Stimulated activated CD8-positive, alpha-beta memory T cell treated with anti-CD3 and anti-CD28 coated beads, Interleukin-12 subunit alpha, Interleukin-12 subunit beta, amount 100 ng/mL, for 24 hours (primary cell): ENCODE data around the gene ATP2B1.

Experiments used
- DNase-seq: peaks from one replicate; pipeline ENCODE4 v3.0.0-alpha.2; 2020; ENCODE audit errors: extremely low read depth

The ATP2B1 gene

GRCh38 chr12:89692439-89692838, 16.2 kb downstream of the ATP2B1 start:
- no peak for DNase-seq

GRCh38 chr12:89691659-89692058, 17.0 kb downstream of the ATP2B1 start:
- DNase-seq = no peak

- no peak for DNase-seq
Measured at GRCh38 chr12:89690925-89691324, 17.7 kb downstream of the ATP2B1 start.

GRCh38 chr12:89689306-89689705, 19.3 kb downstream of the ATP2B1 start:
- DNase-seq = no peak

- DNase-seq = no peak
Measured at GRCh38 chr12:89686311-89686710, 22.3 kb downstream of the ATP2B1 start.

GRCh38 chr12:89685363-89685972, 23.2 kb downstream of the ATP2B1 start:
- DNase-seq = no peak

- DNase-seq = no peak
Measured at GRCh38 chr12:89684136-89684535, 24.5 kb downstream of the ATP2B1 start.

- no peak for DNase-seq
Measured at GRCh38 chr12:89682284-89682683, 26.4 kb downstream of the ATP2B1 start.

GRCh38 chr12:89680409-89680808, 28.2 kb downstream of the ATP2B1 start:
- DNase-seq = no peak

GRCh38 chr12:89679631-89680030, 29.0 kb downstream of the ATP2B1 start:
- no peak for DNase-seq

GRCh38 chr12:89678225-89678624, 30.4 kb downstream of the ATP2B1 start:
- no peak for DNase-seq

GRCh38 chr12:89676930-89677329, 31.7 kb downstream of the ATP2B1 start:
- no peak for DNase-seq

GRCh38 chr12:89674326-89674942, 34.2 kb downstream of the ATP2B1 start:
- no peak for DNase-seq

- DNase-seq = no peak
Measured at GRCh38 chr12:89673603-89674002, 35.0 kb downstream of the ATP2B1 start.

GRCh38 chr12:89672589-89672979, 36.1 kb downstream of the ATP2B1 start:
- no peak for DNase-seq

- DNase-seq = no peak
Measured at GRCh38 chr12:89671469-89671868, 37.2 kb downstream of the ATP2B1 start.

- DNase-seq = no peak
Measured at GRCh38 chr12:89669197-89669596, 39.4 kb downstream of the ATP2B1 start.

- DNase-seq = no peak
Measured at GRCh38 chr12:89665556-89665955, 43.1 kb downstream of the ATP2B1 start.

GRCh38 chr12:89664441-89664840, 44.2 kb downstream of the ATP2B1 start:
- no peak for DNase-seq

- no peak for DNase-seq
Measured at GRCh38 chr12:89663577-89664357, 44.9 kb downstream of the ATP2B1 start.

GRCh38 chr12:89662623-89663022, 46.0 kb downstream of the ATP2B1 start:
- DNase-seq = no peak

GRCh38 chr12:89661706-89662330, 46.8 kb downstream of the ATP2B1 start:
- no peak for DNase-seq

GRCh38 chr12:89657739-89658138, 50.9 kb downstream of the ATP2B1 start:
- no peak for DNase-seq
